ENCODE results near the gene TULP1. TPM values are rescaled to one million over a fixed set of nuclear protein-coding genes. Genes with fewer than 3 reads are reported as not detected.

Gene TULP1
- total and polyA plus RNA-seq, 2 of the 13 experiments (the other 11 are each of a cell fraction or from before 2014, with no cell fraction given) = not detected

- TF ChIP-seq U2AF1 (optimal IDR thresholded peaks at IDR 0.05; ENCODE audit: low read depth, low read length) (no peak), TEF (CRISPR knock-in tag; IDR thresholded peaks at IDR 0.05) (no peak), CREBL2 (CRISPR knock-in tag; IDR thresholded peaks at IDR 0.05; ENCODE audit: borderline replicate concordance) (no peak), ARID5B (CRISPR knock-in tag; IDR thresholded peaks at IDR 0.05) (peak; percentile 44; the same call in 1 of the 2 replicates)
- TF ChIP-seq, protein P1, sequence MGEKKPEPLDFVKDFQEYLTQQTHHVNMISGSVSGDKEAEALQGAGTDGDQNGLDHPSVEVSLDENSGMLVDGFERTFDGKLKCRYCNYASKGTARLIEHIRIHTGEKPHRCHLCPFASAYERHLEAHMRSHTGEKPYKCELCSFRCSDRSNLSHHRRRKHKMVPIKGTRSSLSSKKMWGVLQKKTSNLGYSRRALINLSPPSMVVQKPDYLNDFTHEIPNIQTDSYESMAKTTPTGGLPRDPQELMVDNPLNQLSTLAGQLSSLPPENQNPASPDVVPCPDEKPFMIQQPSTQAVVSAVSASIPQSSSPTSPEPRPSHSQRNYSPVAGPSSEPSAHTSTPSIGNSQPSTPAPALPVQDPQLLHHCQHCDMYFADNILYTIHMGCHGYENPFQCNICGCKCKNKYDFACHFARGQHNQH (CRISPR knock-in tag; IDR thresholded peaks at IDR 0.05) = peak; percentile 70; the same call in 1 of the 2 replicates
- TF ChIP-seq, protein P2, sequence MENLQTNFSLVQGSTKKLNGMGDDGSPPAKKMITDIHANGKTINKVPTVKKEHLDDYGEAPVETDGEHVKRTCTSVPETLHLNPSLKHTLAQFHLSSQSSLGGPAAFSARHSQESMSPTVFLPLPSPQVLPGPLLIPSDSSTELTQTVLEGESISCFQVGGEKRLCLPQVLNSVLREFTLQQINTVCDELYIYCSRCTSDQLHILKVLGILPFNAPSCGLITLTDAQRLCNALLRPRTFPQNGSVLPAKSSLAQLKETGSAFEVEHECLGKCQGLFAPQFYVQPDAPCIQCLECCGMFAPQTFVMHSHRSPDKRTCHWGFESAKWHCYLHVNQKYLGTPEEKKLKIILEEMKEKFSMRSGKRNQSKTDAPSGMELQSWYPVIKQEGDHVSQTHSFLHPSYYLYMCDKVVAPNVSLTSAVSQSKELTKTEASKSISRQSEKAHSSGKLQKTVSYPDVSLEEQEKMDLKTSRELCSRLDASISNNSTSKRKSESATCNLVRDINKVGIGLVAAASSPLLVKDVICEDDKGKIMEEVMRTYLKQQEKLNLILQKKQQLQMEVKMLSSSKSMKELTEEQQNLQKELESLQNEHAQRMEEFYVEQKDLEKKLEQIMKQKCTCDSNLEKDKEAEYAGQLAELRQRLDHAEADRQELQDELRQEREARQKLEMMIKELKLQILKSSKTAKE (CRISPR knock-in tag; IDR thresholded peaks at IDR 0.05; ENCODE audit: borderline replicate concordance) = no peak
- TF ChIP-seq, protein P3, sequence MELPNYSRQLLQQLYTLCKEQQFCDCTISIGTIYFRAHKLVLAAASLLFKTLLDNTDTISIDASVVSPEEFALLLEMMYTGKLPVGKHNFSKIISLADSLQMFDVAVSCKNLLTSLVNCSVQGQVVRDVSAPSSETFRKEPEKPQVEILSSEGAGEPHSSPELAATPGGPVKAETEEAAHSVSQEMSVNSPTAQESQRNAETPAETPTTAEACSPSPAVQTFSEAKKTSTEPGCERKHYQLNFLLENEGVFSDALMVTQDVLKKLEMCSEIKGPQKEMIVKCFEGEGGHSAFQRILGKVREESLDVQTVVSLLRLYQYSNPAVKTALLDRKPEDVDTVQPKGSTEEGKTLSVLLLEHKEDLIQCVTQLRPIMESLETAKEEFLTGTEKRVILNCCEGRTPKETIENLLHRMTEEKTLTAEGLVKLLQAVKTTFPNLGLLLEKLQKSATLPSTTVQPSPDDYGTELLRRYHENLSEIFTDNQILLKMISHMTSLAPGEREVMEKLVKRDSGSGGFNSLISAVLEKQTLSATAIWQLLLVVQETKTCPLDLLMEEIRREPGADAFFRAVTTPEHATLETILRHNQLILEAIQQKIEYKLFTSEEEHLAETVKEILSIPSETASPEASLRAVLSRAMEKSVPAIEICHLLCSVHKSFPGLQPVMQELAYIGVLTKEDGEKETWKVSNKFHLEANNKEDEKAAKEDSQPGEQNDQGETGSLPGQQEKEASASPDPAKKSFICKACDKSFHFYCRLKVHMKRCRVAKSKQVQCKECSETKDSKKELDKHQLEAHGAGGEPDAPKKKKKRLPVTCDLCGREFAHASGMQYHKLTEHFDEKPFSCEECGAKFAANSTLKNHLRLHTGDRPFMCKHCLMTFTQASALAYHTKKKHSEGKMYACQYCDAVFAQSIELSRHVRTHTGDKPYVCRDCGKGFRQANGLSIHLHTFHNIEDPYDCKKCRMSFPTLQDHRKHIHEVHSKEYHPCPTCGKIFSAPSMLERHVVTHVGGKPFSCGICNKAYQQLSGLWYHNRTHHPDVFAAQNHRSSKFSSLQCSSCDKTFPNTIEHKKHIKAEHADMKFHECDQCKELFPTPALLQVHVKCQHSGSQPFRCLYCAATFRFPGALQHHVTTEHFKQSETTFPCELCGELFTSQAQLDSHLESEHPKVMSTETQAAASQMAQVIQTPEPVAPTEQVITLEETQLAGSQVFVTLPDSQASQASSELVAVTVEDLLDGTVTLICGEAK (IDR thresholded peaks at IDR 0.05) = no peak
- TF ChIP-seq, protein P3 (CRISPR knock-in tag; IDR thresholded peaks at IDR 0.05) = no peak
These were observed 10.3 kb upstream of the TULP1 start (continued) for GRCh38 chr6:35522660-35523658.
